GM23248 (cell line): ENCODE results near the gene SCGN.

Experiments
- EZH2 ChIP-seq: fragments of 200-600 bp; sonication (generic); IDR thresholded peaks from 2 replicates; pipeline ENCODE4 v1.6.1; 2018; ENCODE audit warnings: antibody characterized with exemption, mild to moderate bottlenecking; ENCODE audit not compliant: insufficient read depth, poor library complexity, severe bottlenecking
- EZH2phosphoT487 ChIP-seq: fragments of 200-600 bp; sonication (generic); IDR thresholded peaks from 2 replicates; pipeline ENCODE4 v1.6.1; 2018; ENCODE audit warnings: antibody characterized with exemption, moderate library complexity, mild to moderate bottlenecking, low read depth; ENCODE audit not compliant: insufficient read depth

- TF ChIP-seq EZH2 (no peak), EZH2phosphoT487 (no peak)
Measured at GRCh38 chr6:25661129-25661779, 9.2 kb downstream of the SCGN start.
